H1 (cell line): ENCODE results near the gene PCID2. TPM values are rescaled to one million over a fixed set of nuclear protein-coding genes. Genes with fewer than 3 reads are reported as not detected.

ENCODE experiments used
- CTCF ChIA-PET: fragments of 300-600 bp; sonication (Branson Sonifier 250); formaldehyde crosslinking; loops from one replicate; lab custom pipeline; 2021; ENCODE audit not compliant: partially characterized antibody; lab: Charles Lee
- POLR2A ChIA-PET: fragments of 300-600 bp; sonication (Branson Sonifier 250); formaldehyde crosslinking; loops from one replicate; lab custom pipeline; 2021; ENCODE audit warnings: inconsistent platforms; ENCODE audit not compliant: partially characterized antibody; lab: Charles Lee
- DNase-seq, 2 experiments: peaks; one replicate each; pipeline versions ENCODE4 v3.0.0 to v3.0.0-alpha.2; 2010 to 2022; ENCODE audit warnings: low spot score in 2 of 2, low read depth in 1 of 2, mixed read lengths in 1 of 2
- FAIRE-seq: peaks from 2 replicates; lab custom pipeline; 2011; peaks lifted over from hg19 to GRCh38; lab: Jason Lieb, UNC
- H2AFZ ChIP-seq: 2 replicates; pipeline ENCODE4 v1.8.1; 2012; ENCODE audit warnings: low read length, inconsistent platforms
- H2AK5ac ChIP-seq: 2 replicates; pipeline ENCODE4 v1.6.1; 2013; ENCODE audit warnings: low read depth, low read length
- H2BK120ac ChIP-seq: replicated peaks from 2 replicates; pipeline ENCODE3; 2013; ENCODE audit warnings: low read depth, low read length, inconsistent platforms
- H2BK12ac ChIP-seq: 2 replicates; pipeline ENCODE4 v1.6.1; 2013; ENCODE audit warnings: low read depth, low read length
- H2BK15ac ChIP-seq: 2 replicates; pipeline ENCODE4 v1.6.1; 2013; ENCODE audit warnings: low read length
- H2BK20ac ChIP-seq: 2 replicates; pipeline ENCODE4 v1.6.1; 2013; ENCODE audit warnings: low read length
- H2BK5ac ChIP-seq: 2 replicates; pipeline ENCODE4 v1.6.1; 2013; ENCODE audit warnings: low read depth, low read length
- H3K14ac ChIP-seq: 2 replicates; pipeline ENCODE4 v1.6.1; 2013; ENCODE audit warnings: inconsistent platforms; ENCODE audit not compliant: insufficient read length
- H3K18ac ChIP-seq: 2 replicates; pipeline ENCODE4 v1.6.1; 2013; ENCODE audit warnings: low read length; ENCODE audit errors: extremely low read depth
- H3K23ac ChIP-seq: 2 replicates; pipeline ENCODE4 v1.6.1; 2013; ENCODE audit warnings: inconsistent platforms; ENCODE audit not compliant: insufficient read length
- H3K23me2 ChIP-seq: 2 replicates; pipeline ENCODE4 v1.6.1; 2013; ENCODE audit warnings: low read depth, low read length
- H3K27ac ChIP-seq: 2 replicates; pipeline ENCODE4 v1.6.1; 2011; ENCODE audit warnings: low read depth, low read length, inconsistent platforms
- H3K27me3 ChIP-seq, 4 experiments: replicated peaks in 1 of 4; 1 replicate in 1 of 4; 2 replicates in 3 of 4; pipeline versions ENCODE4 v1.6.1 to v1.8.1; 2011 to 2013; ENCODE audit warnings: low read length in 3 of 4, mild to moderate bottlenecking in 3 of 4, inconsistent platforms in 2 of 4, mixed read lengths in 2 of 4, moderate library complexity in 1 of 4; ENCODE audit not compliant: control insufficient read depth in 3 of 4, insufficient read depth in 3 of 4; ENCODE audit errors: extremely low read depth in 1 of 4
- H3K36me3 ChIP-seq, 4 experiments: 2 replicates each; pipeline versions ENCODE4 v1.6.1 to v1.8.1; 2011 to 2013; ENCODE audit warnings: mild to moderate bottlenecking in 4 of 4, low read length in 3 of 4, moderate library complexity in 2 of 4, control low read depth in 1 of 4, inconsistent platforms in 1 of 4; ENCODE audit not compliant: insufficient read depth in 4 of 4, control insufficient read depth in 2 of 4
- H3K4ac ChIP-seq: replicated peaks from 2 replicates; pipeline ENCODE3; 2013; ENCODE audit warnings: low read length, low read depth, mixed read lengths, inconsistent platforms; ENCODE audit not compliant: insufficient read length
- H3K4me1 ChIP-seq, 4 experiments: replicated peaks in 1 of 4; 1 replicate in 1 of 4; 2 replicates in 3 of 4; pipeline versions ENCODE4 v1.6.1 to v1.8.1; 2011 to 2013; ENCODE audit warnings: low read length in 3 of 4, inconsistent platforms in 2 of 4, mixed read lengths in 1 of 4; ENCODE audit not compliant: insufficient read depth in 4 of 4, control insufficient read depth in 3 of 4
- H3K4me2 ChIP-seq, 2 experiments: 2 replicates each; pipeline versions ENCODE4 v1.6.1 to v1.8.1; 2011 to 2013; ENCODE audit warnings: low read depth in 2 of 2, low read length in 2 of 2, control low read depth in 1 of 2, inconsistent platforms in 1 of 2, mild to moderate bottlenecking in 1 of 2; ENCODE audit not compliant: insufficient read depth in 1 of 2
- H3K4me3 ChIP-seq, 4 experiments: fragments of 200-600, 300-600 bp in 1 of 4; sonication (generic), shearing (Covaris generic), sonication (Bioruptor Twin) in 1 of 4; 2 replicates each; pipeline versions ENCODE4 v1.5.1 to v1.8.1; 2011 to 2016; ENCODE audit warnings: low read length in 4 of 4, low read depth in 3 of 4, control low read depth in 2 of 4, inconsistent platforms in 2 of 4, mild to moderate bottlenecking in 2 of 4, mixed read lengths in 1 of 4, moderate library complexity in 1 of 4; ENCODE audit not compliant: insufficient read depth in 2 of 4; ENCODE audit errors: extremely low read depth in 1 of 4
- H3K56ac ChIP-seq: replicated peaks from 2 replicates; pipeline ENCODE3; 2013; ENCODE audit warnings: low read depth, mild to moderate bottlenecking, mixed read lengths, low read length, inconsistent platforms; ENCODE audit not compliant: insufficient read length
- H3K79me1 ChIP-seq: 2 replicates; pipeline ENCODE4 v1.6.1; 2013; ENCODE audit warnings: low read depth, low read length, control low read depth
- H3K79me2 ChIP-seq, 2 experiments: 2 replicates each; pipeline versions ENCODE4 v1.6.1 to v1.8.1; 2012 to 2013; ENCODE audit warnings: low read length in 2 of 2, mild to moderate bottlenecking in 2 of 2, inconsistent platforms in 1 of 2; ENCODE audit not compliant: insufficient read depth in 2 of 2, control insufficient read depth in 1 of 2
- H3K9ac ChIP-seq, 4 experiments: replicated peaks in 1 of 4; 1 replicate in 1 of 4; 2 replicates in 3 of 4; pipeline versions ENCODE4 v1.6.1 to v1.8.1; 2011 to 2013; ENCODE audit warnings: low read depth in 3 of 4, low read length in 3 of 4, control low read depth in 2 of 4, mild to moderate bottlenecking in 2 of 4, moderate library complexity in 2 of 4, inconsistent platforms in 1 of 4; ENCODE audit errors: extremely low read depth in 1 of 4
- H3K9me3 ChIP-seq, 2 experiments: 2 replicates each; pipeline versions ENCODE4 v1.6.1 to v1.8.1; 2012 to 2013; ENCODE audit warnings: mild to moderate bottlenecking in 2 of 2, moderate library complexity in 2 of 2, control low read depth in 1 of 2, inconsistent platforms in 1 of 2, low read depth in 1 of 2, low read length in 1 of 2, mixed read lengths in 1 of 2; ENCODE audit not compliant: insufficient read depth in 2 of 2
- H4K20me1 ChIP-seq, 2 experiments: replicated peaks in 1 of 2; 2 replicates each; pipeline versions ENCODE3 to v1.8.1; 2011 to 2013; ENCODE audit warnings: inconsistent platforms in 2 of 2, low read length in 2 of 2, mild to moderate bottlenecking in 1 of 2; ENCODE audit not compliant: insufficient read depth in 2 of 2, control insufficient read depth in 1 of 2
- H4K5ac ChIP-seq: 2 replicates; pipeline ENCODE4 v1.6.1; 2013; ENCODE audit warnings: low read length, low read depth, mixed read lengths, inconsistent platforms; ENCODE audit not compliant: insufficient read length
- H4K8ac ChIP-seq: 2 replicates; pipeline ENCODE4 v1.8.0; 2013; ENCODE audit warnings: mild to moderate bottlenecking, moderate library complexity, low read length, inconsistent platforms; ENCODE audit not compliant: insufficient read depth; ENCODE audit errors: extremely low read depth
- H4K91ac ChIP-seq: replicated peaks from 2 replicates; pipeline ENCODE3; 2013; ENCODE audit warnings: low read length, mixed read lengths, inconsistent platforms; ENCODE audit not compliant: insufficient read length
- SAP30 ChIP-seq: fragments of 300-600 bp; sonication (generic); IDR thresholded peaks from 2 replicates; pipeline ENCODE4 v1.7.1; 2012; ENCODE audit warnings: low read length, moderate library complexity, mild to moderate bottlenecking, inconsistent platforms; ENCODE audit not compliant: insufficient read depth, insufficient replicate concordance
- WGBS, 2 experiments: shearing (Covaris generic) in 1 of 2; methylation state at CpG; one replicate each; pipeline versions ENCODE4 v1.1.6 to v1.1.7; 2013 to 2015; ENCODE audit warnings: low lambda C conversion rate in 2 of 2, mixed read lengths in 2 of 2, inconsistent platforms in 1 of 2, low coverage in 1 of 2, missing lambda C conversion rate in 1 of 2; ENCODE audit not compliant: insufficient replicate concordance in 2 of 2, insufficient coverage in 1 of 2, insufficient read length in 1 of 2; ENCODE audit errors: extremely low coverage in 1 of 2, missing lambda C conversion rate in 1 of 2; 5-methylcytosine and 5-hydroxymethylcytosine counted together
- polyA plus RNA-seq, 7 experiments: library from polyadenylated mRNA; depleted of rRNA in 3 of 7; stranded (reverse) in 5 of 7; unstranded in 2 of 7; fragments of >200 nt in 5 of 7; fragments of 200-250 nt in 2 of 7; gene quantifications; 1 replicate in 5 of 7; 2 replicates in 1 of 7; 4 replicates in 1 of 7; pipeline versions ENCODE4 v1.2.1 to v1.2.3, GENCODE V29; 2011 to 2013; ENCODE audit warnings: missing spikeins in 2 of 7, mixed read lengths in 2 of 7
- total RNA-seq: library from RNA; stranded (reverse); fragmentation: NEBNext Ultra II Directional; extraction: Animal tissue kit (Norgen Biotek cat#: 25700); gene quantifications from 2 replicates; pipeline ENCODE4 v1.2.1, GENCODE V29; 2021

The PCID2 gene
- total and polyA plus RNA-seq, 2 of the 8 experiments (the other 6 are each of a cell fraction or from before 2014, with no cell fraction given), result 72.4 to 72.8 TPM

DNA sequence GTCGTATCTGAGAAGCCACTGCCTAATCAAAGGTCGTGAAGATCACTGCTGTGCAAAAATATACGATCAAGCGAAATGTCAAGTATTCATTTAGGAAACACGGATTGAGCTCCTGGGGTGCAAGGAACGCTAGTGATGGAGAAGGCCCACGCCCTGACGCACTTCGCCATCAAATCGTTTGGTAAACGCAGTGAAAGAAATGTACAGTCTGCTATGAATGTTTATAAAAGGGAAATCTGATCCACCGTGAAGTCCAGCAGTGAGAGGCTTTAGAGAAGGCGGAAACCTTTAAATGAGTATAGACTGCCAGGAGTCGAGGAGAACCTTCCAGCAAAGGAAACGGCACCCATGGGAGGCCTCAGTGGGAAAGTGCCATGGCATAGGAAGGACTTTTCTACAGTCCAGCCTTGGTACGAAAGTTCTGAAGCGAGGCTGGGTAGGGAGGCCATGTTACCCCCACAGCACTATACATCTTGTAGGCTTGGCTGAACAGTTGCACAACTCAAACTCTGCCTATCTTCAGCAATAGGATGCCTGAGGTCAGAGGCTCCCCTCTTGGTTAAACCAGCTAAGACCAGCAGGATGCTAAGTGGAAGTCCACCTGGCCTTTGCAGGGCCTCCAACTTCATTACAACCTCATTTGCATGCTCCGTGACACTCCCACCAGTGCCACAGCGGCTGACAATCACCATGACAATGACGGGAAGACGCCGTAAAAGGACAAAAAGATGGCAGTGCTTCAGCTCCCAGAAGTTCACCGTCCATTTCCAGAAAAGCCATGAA lies 20.4 kb downstream of the PCID2 start:
- Histone ChIP-seq H2BK5ac (no peak overlapping the region), H3K4me3 (no peak overlapping the region), H3K4me2 (no peak overlapping the region), H3K9me3 (no peaks in the 10 kb centered on the region), H3K79me2 (no peaks in the 10 kb centered on the region), H2BK120ac (no peak overlapping the region), H2BK12ac (no peak overlapping the region), H3K9ac (no peak overlapping the region), H4K5ac (no peak overlapping the region), H3K23me2 (no peaks in the 10 kb centered on the region), H3K4ac (no peak overlapping the region), H2BK20ac (no peak overlapping the region), H3K56ac (no peak overlapping the region), H3K79me1 (peaks cover 3% of the 10 kb centered on the region; the same call in 1 of the 2 replicates), H2AK5ac (no peak overlapping the region), H3K27ac (no peak overlapping the region), H3K18ac (no peak overlapping the region), H3K23ac (no peak overlapping the region), H3K36me3 (peaks cover 18 to 67% (median 48%) of the 10 kb centered on the region in 4 experiments), H2AFZ (no peak overlapping the region), H4K20me1 (peaks cover 0 to 13% of the 10 kb centered on the region in 2 experiments), H2BK15ac (no peak overlapping the region), H4K91ac (no peak overlapping the region), H4K8ac (no peak overlapping the region), H3K14ac (no peak overlapping the region), H3K4me1 (no peaks in the 10 kb centered on the region), H3K27me3 (no peaks in the 10 kb centered on the region)
- WGBS, 2 experiments, result 94% methylated on average over 23 of the region's 23 CpGs; no CpG with 5 or more reads in 1 of the 2 experiments
- ChIA-PET POLR2A (no interaction called here), CTCF (no interaction called here)
- DNase-seq (no peak), FAIRE-seq (no peak)
- TF ChIP-seq SAP30, result no peak
